Prostate gland (tissue), 2 donors: ENCODE results near the gene CAV3.

ENCODE experiments used
- CTCF ChIP-seq, 4 experiments: fragments of 200-600 bp in 2 of 4; fragments of 450-650 bp in 2 of 4; sonication (generic) in 2 of 4; IDR thresholded peaks; 1 replicate in 3 of 4; 2 replicates in 1 of 4; pipeline ENCODE4 v1.5.1; 2016 to 2019; ENCODE audit warnings: antibody characterized with exemption in 4 of 4, mild to moderate bottlenecking in 2 of 4, moderate library complexity in 2 of 4
- POLR2AphosphoS5 ChIP-seq: sonication (generic); formaldehyde crosslinking; IDR thresholded peaks from one replicate; pipeline ENCODE4 v1.6.1; 2017; ENCODE audit warnings: antibody characterized with exemption

- TF ChIP-seq CTCF (IDR thresholded peaks at IDR 0.05): no peak
- TF ChIP-seq POLR2AphosphoS5: no peak
Observed at GRCh38 chr3:8736436-8736835, 2.8 kb downstream of the CAV3 start.
